Measurements from ENCODE around the gene PPFIA2.

Gene PPFIA2

GRCh38 chr12:81778719-81779118 lies 19.6 kb upstream of the PPFIA2 start:
- no peak overlapping the region for H3K9ac ChIP-seq (ENCODE audit: low read depth, low read length, poor library complexity, severe bottlenecking)
- no peaks in the 10 kb centered on the region for H3K27me3 ChIP-seq (ENCODE audit: insufficient read depth, low read length, poor library complexity, severe bottlenecking)
- no peak for TF ChIP-seq EZH2phosphoT487 (IDR thresholded peaks at IDR 0.05; ENCODE audit: borderline replicate concordance)
- no peak for TF ChIP-seq CTCF (conservative IDR thresholded peaks at IDR 0.05; ENCODE audit: low read length)
- no peaks in the 10 kb centered on the region for H4K20me1 ChIP-seq (ENCODE audit: insufficient read depth, low read length, poor library complexity, severe bottlenecking)
- no peak overlapping the region for H3K4me3 ChIP-seq (ENCODE audit: low read length, poor library complexity, severe bottlenecking)
- H3K36me3 ChIP-seq (ENCODE audit: insufficient read depth, low read length) = no peaks in the 10 kb centered on the region
- H3K4me1 ChIP-seq (ENCODE audit: insufficient read depth, low read length, poor library complexity, severe bottlenecking) = no peaks in the 10 kb centered on the region
- no peaks in the 10 kb centered on the region for H3F3A ChIP-seq (ENCODE audit: low read depth)
- H3K9me2 ChIP-seq (replicated peaks; ENCODE audit: low read depth, low read length) = no peaks in the 10 kb centered on the region
- no peaks in the 10 kb centered on the region for H3K9me3 ChIP-seq (ENCODE audit: insufficient read depth, low read depth, low read length)
- H3K4me2 ChIP-seq (ENCODE audit: low read depth, low read length, poor library complexity, severe bottlenecking) = no peak overlapping the region
- H3K79me2 ChIP-seq (ENCODE audit: insufficient read depth, low read length) = no peaks in the 10 kb centered on the region
- no peak overlapping the region for H2AFZ ChIP-seq (ENCODE audit: low read length)

- Histone ChIP-seq H3K9me2 (replicated peaks; ENCODE audit: low read depth, low read length) (no peaks in the 10 kb centered on the region), H3F3A (ENCODE audit: low read depth) (no peaks in the 10 kb centered on the region), H4K20me1 (ENCODE audit: insufficient read depth, low read length, poor library complexity, severe bottlenecking) (no peaks in the 10 kb centered on the region), H3K4me2 (ENCODE audit: low read depth, low read length, poor library complexity, severe bottlenecking) (no peak overlapping the region), H3K36me3 (ENCODE audit: insufficient read depth, low read length) (no peaks in the 10 kb centered on the region), H3K27me3 (ENCODE audit: insufficient read depth, low read length, poor library complexity, severe bottlenecking) (no peaks in the 10 kb centered on the region), H2AFZ (ENCODE audit: low read length) (no peak overlapping the region), H3K4me3 (ENCODE audit: low read length, poor library complexity, severe bottlenecking) (no peak overlapping the region), H3K79me2 (ENCODE audit: insufficient read depth, low read length) (no peaks in the 10 kb centered on the region), H3K9me3 (ENCODE audit: insufficient read depth, low read depth, low read length) (no peaks in the 10 kb centered on the region), H3K9ac (ENCODE audit: low read depth, low read length, poor library complexity, severe bottlenecking) (no peak overlapping the region), H3K4me1 (ENCODE audit: insufficient read depth, low read length, poor library complexity, severe bottlenecking) (no peaks in the 10 kb centered on the region)
- TF ChIP-seq EZH2phosphoT487 (IDR thresholded peaks at IDR 0.05; ENCODE audit: borderline replicate concordance) (no peak), CTCF (conservative IDR thresholded peaks at IDR 0.05; ENCODE audit: low read length) (no peak)
Observed at GRCh38 chr12:81758421-81759189, 545 bp downstream of the PPFIA2 start.

- H3K4me2 ChIP-seq (ENCODE audit: low read depth, low read length, poor library complexity, severe bottlenecking) = no peak overlapping the region
- H2AFZ ChIP-seq (ENCODE audit: low read length) = no peak overlapping the region
- H3K4me3 ChIP-seq (ENCODE audit: low read length, poor library complexity, severe bottlenecking) = no peak overlapping the region
- H3K4me1 ChIP-seq (ENCODE audit: insufficient read depth, low read length, poor library complexity, severe bottlenecking) = no peaks in the 10 kb centered on the region
- H3K36me3 ChIP-seq (ENCODE audit: insufficient read depth, low read length) = no peaks in the 10 kb centered on the region
- no peaks in the 10 kb centered on the region for H3K9me3 ChIP-seq (ENCODE audit: insufficient read depth, low read depth, low read length)
- no peaks in the 10 kb centered on the region for H4K20me1 ChIP-seq (ENCODE audit: insufficient read depth, low read length, poor library complexity, severe bottlenecking)
- H3F3A ChIP-seq (ENCODE audit: low read depth) = no peaks in the 10 kb centered on the region
- H3K9me2 ChIP-seq (replicated peaks; ENCODE audit: low read depth, low read length) = no peaks in the 10 kb centered on the region
- no peaks in the 10 kb centered on the region for H3K79me2 ChIP-seq (ENCODE audit: insufficient read depth, low read length)
- TF ChIP-seq EZH2phosphoT487 (IDR thresholded peaks at IDR 0.05; ENCODE audit: borderline replicate concordance) (no peak), CTCF (conservative IDR thresholded peaks at IDR 0.05; ENCODE audit: low read length) (no peak)
- H3K9ac ChIP-seq (ENCODE audit: low read depth, low read length, poor library complexity, severe bottlenecking) = no peak overlapping the region
- H3K27me3 ChIP-seq (ENCODE audit: insufficient read depth, low read length, poor library complexity, severe bottlenecking) = no peaks in the 10 kb centered on the region
Observed at GRCh38 chr12:81757731-81758365, 1.3 kb downstream of the PPFIA2 start.

Measured in Loucy (cell line).